ENCODE results near the gene PAOX. TPM values are rescaled to one million over a fixed set of nuclear protein-coding genes. Genes with fewer than 3 reads are reported as not detected.
"Not testable (repeated sequence)": the region's sequence is repeated elsewhere in the genome, so short reads cannot be mapped to it uniquely, and the experiment has no call there.

PAOX gene
- polyA plus RNA-seq, 3 donors = 4.9 to 9.2 (median 6.8) TPM

DNA sequence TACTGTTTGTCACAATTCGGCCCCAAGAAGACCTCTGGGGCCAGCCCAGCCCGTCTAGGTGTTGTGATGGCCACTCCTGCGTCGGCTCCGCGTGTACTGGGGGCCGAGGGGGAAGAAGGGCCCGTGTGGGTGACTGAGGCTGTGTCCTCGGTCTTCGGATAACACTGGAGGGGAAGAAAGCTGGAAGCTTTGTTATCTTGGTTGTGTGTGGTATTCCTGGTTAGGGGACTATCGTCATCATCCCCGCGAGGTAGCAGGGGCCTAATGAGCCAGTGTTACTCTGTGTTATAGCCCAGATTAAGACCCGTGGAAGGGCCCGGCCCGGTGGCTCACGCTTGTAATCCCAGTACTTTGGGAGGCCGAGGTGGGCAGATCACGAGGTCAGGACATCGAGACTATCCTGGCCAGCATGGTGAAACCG lies 15.7 kb downstream of the PAOX start:
- DNase-seq (ENCODE audit: extremely low read depth in 1 of 11, low read depth in 9 of 11, low spot score in 4 of 11) = no peak

DNA sequence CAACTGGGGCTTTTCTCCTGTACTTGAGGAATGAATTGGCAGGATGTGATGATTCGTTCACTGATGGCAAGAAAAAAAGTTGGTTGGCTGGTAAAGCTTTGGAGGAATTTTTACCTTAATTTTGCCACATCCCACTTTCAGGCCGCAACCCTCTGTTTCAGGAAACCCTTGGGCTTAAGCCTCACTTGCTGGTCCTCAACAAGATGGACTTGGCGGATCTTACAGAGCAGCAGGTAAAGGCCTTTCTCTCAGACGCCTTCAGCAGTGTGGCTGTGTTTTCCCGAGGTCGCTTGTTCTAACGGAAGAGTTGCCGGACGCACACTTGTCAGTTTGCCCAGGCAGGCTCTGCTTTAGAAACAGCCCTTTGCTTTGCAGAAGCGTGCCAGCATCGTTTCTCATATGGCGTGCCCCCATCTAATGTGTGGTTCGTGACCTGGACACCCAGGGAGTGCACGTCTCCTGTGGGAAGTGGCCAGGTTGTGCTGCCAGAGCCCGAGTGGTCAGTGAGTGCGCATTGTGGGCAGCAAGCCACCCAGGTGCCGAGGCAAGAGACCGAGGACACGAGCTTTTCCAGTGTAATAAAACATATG lies 17.1 kb downstream of the PAOX start:
- no peak for DNase-seq (ENCODE audit: extremely low read depth in 1 of 11, low read depth in 9 of 11, low spot score in 4 of 11)

DNA sequence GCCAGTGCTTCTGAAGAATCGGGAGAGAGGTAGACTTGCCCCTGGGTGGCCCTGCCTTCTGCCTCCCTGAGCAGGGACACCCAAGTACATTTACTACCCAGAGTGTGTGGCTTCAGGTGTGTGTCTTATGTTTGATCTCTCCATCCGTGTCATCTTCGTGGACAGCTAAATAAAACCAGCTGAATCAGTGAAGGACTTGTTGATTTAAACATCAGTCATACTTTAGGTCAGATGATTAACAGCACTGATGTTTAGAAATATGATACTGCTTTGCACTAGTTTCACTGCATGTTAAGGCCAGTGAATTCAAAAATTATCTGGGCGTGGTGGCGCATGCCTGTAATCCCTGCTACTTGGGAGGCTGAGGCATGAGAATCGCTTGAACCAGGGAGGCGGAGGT lies 18.9 kb downstream of the PAOX start:
- no peak for DNase-seq (ENCODE audit: extremely low read depth in 1 of 11, low read depth in 9 of 11, low spot score in 4 of 11)

DNA sequence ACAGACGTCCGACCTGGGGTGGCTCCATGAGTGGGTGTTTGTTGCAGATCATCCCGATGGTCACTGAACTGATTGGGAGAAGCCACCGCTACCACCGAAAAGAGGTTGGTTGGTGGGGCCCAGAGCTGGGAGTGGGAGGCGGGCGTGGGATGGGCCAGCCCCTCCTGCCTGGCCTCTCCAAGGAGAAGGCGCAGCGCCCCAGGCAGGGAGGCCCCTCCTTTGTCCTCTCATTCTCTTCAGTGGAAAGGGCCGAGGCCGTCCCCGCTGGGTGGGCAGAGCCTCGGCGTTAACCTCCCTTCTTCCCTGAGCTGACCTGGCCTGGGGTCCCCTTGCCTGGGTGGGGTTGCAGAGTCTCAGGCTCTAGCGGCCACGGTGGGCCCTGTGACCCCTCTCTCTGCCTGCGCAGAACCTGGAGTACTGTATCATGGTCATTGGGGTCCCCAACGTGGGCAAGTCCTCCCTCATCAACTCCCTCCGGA lies 20.1 kb downstream of the PAOX start:
- no peak for DNase-seq (ENCODE audit: extremely low read depth in 1 of 11, low read depth in 9 of 11, low spot score in 4 of 11)

DNA sequence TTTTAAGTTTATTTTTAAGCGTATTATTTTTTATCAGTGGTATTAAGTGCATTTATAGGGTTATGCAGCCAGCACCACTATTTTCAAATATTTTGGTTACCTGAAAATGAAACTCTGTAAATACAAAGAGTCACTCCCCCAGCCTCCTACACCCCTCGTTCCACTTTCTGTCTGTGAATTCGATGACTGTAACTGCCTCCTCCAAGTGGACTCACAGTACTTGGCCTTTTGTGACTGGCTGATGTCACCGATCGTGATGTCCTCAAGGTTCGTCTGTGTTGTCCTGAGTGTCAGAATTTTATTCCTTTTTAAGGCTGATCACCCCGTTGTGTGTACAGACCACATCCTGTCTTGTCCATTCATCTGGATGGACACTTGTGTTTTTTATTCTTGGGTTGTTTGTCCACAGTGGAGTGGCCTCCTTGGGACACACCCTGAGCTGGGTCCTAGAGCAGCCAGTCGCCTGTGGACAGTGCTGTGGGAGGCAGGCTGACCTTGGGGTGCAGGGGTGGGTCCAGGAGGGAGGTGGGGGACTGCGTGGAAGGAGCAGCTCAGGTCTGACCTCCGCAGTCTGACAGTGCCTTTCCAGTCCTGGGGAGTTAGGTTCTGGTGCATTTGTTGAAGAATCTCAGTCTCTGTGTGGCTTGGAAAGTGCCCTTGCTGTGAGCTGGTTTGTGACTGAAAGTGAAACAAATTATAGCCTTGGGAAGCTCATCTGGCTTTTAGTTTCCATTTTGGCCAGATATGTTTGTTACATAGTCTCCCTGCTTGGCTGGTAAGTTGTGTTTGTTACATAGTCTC lies 21.8 kb downstream of the PAOX start:
- DNase-seq (ENCODE audit: extremely low read depth in 1 of 11, low read depth in 9 of 11, low spot score in 4 of 11) = no peak

DNA sequence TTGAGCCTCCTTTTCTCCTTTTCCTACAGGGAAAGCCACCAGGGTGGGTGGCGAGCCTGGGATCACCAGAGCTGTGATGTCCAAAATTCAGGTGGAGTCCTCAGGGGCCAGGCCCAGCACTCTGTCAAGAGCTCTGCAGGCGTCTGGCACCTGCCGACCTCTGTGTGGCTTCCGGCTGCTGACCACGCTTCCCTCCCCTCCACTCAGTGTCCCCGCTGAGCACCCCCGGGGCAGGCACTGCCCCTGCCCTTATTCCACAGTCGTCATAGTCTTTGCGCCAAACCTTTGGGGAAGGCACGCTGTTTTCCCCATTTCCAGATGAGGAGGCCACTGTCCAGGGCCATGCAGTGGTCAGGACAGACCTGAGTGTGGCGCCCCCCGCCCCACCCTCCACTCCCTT lies 22.4 kb downstream of the PAOX start:
- DNase-seq (ENCODE audit: extremely low read depth in 1 of 11, low read depth in 9 of 11, low spot score in 4 of 11) = no peak

DNA sequence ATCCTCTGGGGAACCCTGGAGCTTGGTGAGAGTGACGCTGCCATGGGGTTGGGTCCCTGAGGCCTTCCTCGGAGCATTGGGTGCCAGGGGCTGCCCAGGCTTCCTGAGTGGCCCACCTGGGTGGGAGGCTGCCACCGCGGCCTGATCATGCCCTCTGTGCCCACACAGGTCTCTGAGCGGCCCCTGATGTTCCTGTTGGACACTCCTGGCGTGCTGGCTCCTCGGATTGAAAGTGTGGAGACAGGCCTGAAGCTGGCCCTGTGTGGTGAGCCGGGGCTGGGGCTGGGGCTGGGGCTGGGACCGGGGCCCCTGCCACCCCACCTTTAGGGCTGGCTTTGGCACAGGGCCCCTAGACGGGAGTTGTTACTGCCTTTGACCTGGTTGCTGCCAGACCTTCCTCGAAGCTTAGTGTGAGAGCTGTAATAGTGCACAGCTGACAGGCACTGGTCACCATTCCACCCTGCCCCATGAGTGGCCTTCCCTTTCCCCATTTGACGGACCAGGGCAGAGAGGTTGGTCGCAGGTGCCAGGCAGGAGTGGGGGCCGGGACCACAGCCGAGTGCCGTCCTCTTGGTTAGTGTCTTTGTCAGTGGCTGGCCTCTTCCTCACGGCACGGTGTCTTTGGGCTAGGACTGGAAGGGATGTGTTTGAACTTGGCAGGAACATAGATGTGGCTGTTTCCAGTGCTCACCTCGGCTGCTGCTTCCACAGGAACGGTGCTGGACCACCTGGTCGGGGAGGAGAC lies 23.1 kb downstream of the PAOX start:
- no peak for DNase-seq (ENCODE audit: extremely low read depth in 1 of 11, low read depth in 9 of 11, low spot score in 4 of 11)

DNA sequence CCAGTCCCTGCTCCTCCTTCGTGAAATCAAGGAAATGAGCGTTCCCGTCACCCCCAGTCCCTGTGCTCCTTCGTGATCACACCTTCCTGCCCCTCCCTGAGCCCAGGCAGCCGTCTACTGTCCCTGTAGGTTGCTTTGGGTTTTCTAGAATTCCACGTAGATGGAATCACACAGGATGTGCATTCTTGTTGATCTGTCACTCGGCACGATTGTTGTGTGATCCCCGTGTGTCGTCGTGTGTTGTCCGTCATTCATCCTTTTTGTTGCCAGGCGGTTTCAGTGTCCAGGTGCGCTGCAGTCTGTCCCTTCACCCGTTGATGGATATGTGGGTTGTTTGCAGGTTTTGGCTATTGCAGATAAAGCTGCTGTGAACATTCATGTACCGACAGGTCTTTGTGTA lies 24.3 kb downstream of the PAOX start:
- DNase-seq (ENCODE audit: extremely low read depth in 1 of 11, low read depth in 9 of 11, low spot score in 4 of 11) = no peak

DNA sequence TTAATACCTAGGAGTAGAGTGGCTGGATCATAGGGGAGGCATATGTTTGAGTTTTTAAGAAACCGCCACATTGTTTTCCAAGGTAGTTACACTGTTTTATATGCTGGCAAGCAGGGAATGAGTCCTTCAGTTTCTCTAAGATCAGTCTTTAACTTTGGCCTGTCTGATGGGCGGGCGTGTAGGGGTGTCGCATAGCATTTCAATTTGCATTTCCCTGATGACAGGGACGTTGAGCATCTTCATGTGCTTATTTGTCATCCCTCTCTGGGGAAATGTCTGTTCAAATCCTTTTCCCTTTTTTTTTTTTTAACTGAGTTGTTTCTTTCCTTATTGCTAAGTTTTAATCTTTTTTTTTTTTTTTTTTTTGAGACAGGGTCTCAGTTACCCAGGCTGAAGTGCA lies 24.7 kb downstream of the PAOX start:
- no peak for DNase-seq (ENCODE audit: extremely low read depth in 1 of 11, low read depth in 9 of 11, low spot score in 4 of 11)

DNA sequence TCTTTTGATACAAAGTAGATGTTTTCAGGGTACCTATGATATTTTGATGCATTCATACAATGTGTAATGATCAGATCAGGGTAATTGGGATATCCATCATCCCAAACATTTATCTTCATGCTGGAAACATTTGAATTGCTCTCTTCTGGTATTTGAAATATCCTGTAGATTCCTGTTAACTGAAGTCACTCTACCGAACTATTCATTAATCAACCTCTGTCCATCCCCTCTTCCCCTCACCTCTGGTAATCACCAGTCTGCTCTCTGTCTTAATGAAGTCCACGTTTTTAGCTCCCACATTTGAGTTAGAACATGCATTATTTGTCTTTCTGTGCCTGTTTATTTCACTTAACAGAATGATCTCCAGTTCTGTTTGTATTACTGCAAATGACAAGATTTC lies 26.2 kb downstream of the PAOX start:
- no peak for DNase-seq (ENCODE audit: extremely low read depth in 1 of 11, low read depth in 9 of 11, low spot score in 4 of 11)

DNA sequence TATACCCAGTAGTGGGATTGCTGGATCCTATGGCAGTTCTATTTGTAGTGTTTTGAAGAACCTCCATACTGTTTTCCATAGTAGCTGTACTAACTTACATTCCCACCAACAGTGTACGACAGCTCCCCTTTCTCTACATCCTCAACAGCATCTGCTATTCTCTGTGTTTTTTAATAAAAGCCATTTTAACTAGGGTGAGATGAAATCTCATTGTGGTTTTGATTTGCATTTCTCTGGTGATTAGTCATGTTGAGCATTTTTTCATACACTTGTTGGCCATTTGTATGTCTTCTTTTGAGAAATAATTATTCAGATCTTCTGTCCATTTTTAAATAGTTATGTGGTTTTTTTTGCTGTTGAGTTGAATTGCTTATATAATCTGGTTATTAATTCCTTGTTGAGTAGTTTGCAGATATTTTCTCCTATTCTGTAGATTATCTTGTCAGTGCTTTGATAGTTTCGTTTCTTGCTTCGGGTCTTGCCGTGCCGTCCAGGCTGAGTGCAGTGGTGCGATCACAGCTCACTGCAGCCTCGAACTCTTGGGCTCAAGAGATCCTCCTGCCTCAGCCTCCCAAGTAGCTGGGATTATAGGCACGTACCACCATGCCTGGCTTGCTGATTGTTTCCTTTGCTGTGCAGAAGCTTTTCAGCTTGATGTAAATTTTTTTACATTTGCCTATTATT lies 26.9 kb downstream of the PAOX start:
- no peak for DNase-seq (ENCODE audit: extremely low read depth in 1 of 11, low read depth in 9 of 11, low spot score in 4 of 11)

DNA sequence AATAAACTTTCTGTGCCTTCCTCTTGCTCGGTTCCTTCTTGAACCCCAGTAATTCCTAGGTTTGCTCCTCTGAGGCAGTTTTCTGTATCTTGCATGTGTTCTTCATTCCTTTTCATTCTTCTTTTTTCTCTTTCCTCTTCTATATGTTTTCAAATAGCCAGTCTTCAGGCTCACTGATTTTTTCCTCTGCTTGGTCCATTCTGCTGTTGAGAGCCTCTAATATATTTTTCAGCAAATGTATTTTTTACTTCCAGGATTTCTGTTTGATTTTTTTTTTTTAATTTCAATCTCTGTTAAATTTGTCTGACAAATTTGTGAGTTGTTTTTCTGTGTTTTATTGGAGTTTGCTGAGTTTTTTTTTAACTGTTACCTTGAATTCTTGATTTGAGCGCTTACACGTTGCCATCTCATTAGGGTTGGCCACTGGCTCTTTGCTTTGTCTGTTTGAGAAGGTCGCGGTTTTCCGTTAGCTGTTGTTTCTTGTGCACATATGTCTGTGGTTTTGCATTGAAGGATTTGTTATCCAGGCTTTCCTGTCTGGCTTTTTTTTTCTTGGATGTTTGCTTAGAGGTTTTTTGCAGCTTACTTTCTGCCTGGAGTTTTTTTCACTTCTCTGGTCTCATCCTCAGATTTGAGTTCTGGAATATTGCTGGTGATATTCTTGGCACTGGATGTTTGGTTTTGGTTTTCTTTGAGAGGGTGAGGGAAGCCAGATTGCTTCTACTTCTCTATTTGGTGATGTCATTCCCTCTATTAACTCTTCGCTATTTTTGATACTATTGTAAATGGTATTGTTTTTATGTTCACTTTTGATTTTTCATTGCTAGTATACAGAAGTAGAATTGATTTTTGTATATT lies 32.7 kb downstream of the PAOX start:
- DNase-seq (ENCODE audit: extremely low read depth in 1 of 11, low read depth in 9 of 11, low spot score in 4 of 11) = no peak

DNA sequence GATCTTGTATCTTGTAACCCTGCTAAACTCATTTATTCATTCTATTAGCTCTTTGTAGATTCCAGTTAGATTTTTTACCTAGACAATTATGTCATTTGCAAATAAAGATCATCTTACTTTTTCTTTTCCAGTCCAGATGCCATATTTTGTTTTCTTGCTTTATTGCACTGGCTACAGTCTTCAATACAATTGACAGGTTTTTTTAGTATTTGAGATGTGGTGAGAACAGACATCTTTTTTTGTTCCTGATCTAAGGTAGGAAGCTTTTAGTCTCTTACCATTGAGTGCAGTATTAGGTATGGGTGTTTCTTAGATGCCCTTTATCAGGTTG lies 33.3 kb downstream of the PAOX start:
- no peak for DNase-seq (ENCODE audit: extremely low read depth in 1 of 11, low read depth in 9 of 11, low spot score in 4 of 11)

DNA sequence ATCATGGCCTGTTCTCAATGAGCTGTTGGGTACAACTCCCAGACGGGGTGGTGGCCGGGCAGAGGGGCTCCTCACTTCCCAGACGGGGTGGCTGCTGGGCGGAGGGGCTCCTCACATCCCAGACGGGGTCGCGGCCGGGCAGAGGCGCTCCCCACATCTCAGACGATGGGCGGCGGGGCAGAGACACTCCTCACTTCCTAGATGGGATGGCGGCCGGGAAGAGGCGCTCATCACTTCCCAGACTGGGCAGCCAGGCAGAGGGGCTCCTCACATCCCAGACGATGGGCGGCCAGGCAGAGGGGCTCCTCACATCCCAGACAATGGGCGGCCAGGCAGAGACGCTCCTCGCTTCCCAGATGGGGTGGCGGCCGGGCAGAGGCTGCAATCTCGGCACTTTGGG lies 35.3 kb downstream of the PAOX start:
- not testable (repeated sequence) for DNase-seq (ENCODE audit: extremely low read depth in 1 of 11, low read depth in 9 of 11, low spot score in 4 of 11)

DNA sequence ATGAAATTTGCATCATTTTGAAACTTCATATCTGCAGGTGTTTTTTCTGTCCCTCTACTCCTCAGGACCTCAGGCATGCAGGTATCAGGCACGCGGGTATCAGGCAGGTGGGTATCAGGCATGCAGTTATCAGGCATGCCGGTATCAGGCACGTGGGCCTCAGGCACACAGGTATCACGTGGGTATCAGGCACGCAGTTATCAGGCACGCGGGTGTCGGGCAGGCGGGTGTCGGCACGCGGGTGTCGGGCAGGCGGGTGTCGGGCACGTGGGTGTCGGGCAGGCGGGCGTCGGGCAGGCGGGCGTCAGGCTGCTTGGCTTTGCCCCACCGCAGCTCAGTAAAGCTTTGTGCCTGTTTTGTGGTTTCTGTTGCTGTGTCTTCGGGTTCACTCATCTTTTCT lies 36.7 kb downstream of the PAOX start:
- no peak for DNase-seq (ENCODE audit: extremely low read depth in 1 of 11, low read depth in 9 of 11, low spot score in 4 of 11)

DNA sequence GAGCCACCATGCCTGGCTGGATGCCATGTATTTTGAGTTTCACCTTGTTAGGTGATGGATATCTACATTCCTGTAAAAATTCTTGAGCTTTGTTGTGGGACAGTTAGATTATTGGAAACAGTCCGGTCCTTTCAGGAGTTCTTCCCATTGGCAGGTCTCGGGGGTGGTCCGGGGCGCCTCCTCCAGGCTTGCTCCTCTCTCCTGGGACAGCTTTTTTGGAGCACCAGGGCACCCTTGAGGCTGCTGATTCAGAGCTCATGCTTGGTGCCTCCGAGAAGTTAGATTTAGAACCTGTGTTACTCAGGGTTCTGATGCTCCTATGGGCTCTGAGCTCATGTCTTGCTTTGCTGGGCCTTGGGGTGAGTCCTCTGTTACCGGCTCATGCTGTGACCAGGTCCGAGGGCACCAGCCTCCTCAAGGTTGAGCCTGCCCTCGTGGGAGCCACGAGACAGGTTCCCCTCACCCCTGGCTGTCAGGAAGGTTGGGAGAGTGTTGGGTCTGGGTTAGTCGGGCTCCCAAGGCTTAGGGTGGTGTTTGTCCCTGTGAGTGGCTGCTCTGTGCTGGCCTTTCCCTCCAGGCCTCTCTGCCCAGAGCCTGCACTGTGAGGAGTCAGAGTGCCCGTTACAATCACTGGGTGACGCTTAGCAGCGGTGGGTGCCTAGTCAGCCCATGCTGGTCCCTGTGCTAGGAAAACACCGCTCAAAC lies 39.4 kb downstream of the PAOX start:
- no peak for DNase-seq (ENCODE audit: extremely low read depth in 1 of 11, low read depth in 9 of 11, low spot score in 4 of 11)

DNA sequence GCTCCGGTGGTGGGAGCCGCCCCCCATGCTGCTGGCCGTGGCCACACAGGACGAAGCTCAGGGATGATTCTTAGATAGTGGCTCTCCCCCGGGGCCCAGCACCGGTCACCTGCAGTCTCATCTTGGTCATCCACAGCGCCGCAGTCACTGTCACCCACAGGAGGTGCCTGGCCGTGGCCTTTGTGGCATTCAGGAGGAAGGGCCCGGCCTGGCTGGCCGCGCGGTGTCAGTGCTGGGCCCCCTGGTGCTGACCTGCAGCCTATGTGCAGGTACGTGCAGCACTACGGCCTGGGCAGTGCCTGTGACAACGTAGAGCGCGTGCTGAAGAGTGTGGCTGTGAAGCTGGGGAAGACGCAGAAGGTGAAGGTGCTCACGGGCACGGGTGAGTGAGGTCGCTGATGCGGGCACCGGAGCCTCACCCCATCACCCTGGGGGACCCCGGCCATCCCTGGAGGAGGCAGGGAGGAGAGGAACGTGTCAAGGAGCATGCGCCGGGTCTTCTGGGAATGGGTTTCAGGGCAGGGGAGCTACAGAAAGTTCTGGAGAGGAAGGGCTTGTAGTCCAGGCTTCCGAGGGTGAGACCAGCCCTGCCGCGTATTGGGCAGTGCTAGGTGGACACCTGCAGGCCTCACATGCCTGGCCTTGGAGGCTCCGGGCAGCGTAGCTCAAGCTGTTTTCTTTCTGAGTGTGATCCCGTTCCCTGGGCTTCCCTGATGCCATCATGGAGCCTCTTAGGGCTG lies 40.3 kb downstream of the PAOX start:
- DNase-seq (ENCODE audit: extremely low read depth in 1 of 11, low read depth in 9 of 11, low spot score in 4 of 11) = no peak

DNA sequence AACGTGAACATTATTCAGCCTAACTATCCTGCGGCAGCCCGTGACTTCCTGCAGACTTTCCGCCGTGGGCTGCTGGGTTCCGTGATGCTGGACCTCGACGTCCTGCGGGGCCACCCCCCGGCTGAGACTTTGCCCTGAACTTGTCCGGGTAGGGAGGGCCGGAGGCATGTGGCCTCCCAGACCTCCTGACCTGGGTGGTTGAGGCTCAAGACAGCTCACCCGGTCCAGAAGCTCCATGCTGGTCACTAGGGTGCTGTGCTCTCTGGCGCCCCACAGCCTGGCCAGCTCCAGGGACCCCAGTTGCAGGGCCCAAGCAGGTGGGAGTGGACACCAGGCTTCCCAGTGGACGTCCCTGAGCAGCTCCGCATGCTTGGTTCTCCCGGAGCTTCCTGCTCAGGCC lies 41.0 kb downstream of the PAOX start:
- DNase-seq (ENCODE audit: extremely low read depth in 1 of 11, low read depth in 9 of 11, low spot score in 4 of 11) = no peak
